Activated B cell treated with CpG ODN at 0.5 μM for 24 hours (primary cell): ENCODE results near the gene ZSCAN5B. TPM values are rescaled to one million over a fixed set of nuclear protein-coding genes. Genes with fewer than 3 reads are reported as not detected.

Source experiments
- ATAC-seq: fragments of 200-7000 bp; cut with Tn5 transposase; one replicate; pipeline ENCODE4 v1.10.0; 2021; ENCODE audit warnings: low read depth, mild to moderate bottlenecking, moderate library complexity
- CTCF ChIA-PET: fragments of 350-600 bp; sonication (Branson Sonifier 250); formaldehyde crosslinking; loops from one replicate; lab custom pipeline; 2021; ENCODE audit warnings: antibody characterized with exemption; lab: Charles Lee
- POLR2A ChIA-PET: fragments of 350-600 bp; sonication (Branson Sonifier 250); formaldehyde crosslinking; loops from one replicate; lab custom pipeline; 2021; ENCODE audit warnings: antibody characterized with exemption; lab: Charles Lee
- DNase-seq: peaks from one replicate; pipeline ENCODE4 v3.0.0; 2022
- H3K27ac Mint-ChIP-seq: one replicate; pipeline ENCODE4 v1.8.0; 2020; ENCODE audit warnings: mixed read lengths
- H3K27me3 Mint-ChIP-seq: one replicate; pipeline ENCODE4 v1.8.0; 2021; ENCODE audit warnings: mixed read lengths
- H3K36me3 Mint-ChIP-seq: one replicate; pipeline ENCODE4 v1.8.0; 2021; ENCODE audit warnings: low read depth, mixed read lengths
- H3K4me1 Mint-ChIP-seq: one replicate; pipeline ENCODE4 v1.8.0; 2021; ENCODE audit warnings: mixed read lengths
- H3K4me3 Mint-ChIP-seq: one replicate; pipeline ENCODE4 v1.8.0; 2020; ENCODE audit warnings: mild to moderate bottlenecking, mixed read lengths
- H3K9me3 Mint-ChIP-seq: one replicate; pipeline ENCODE4 v1.8.0; 2020; ENCODE audit warnings: mixed read lengths
- CTCF ChIP-seq: fragments of 200-600 bp; IDR thresholded peaks from one replicate; pipeline ENCODE4 v1.8.0; 2022; ENCODE audit warnings: antibody characterized with exemption, mild to moderate bottlenecking
- intact Hi-C: fragments of 100-400 bp; cut with micrococcal nuclease; formaldehyde crosslinking; loops from one replicate; pipeline ENCODE4 v1.15.1; 2024
- total RNA-seq: library from RNA; stranded (reverse); gene quantifications from 2 replicates; pipeline ENCODE4 v1.2.3, GENCODE V29; 2022

Gene ZSCAN5B
- total RNA-seq, 1 donor from 2014 or later = not detected

GRCh38 chr19:56201973-56202372 lies 4.4 kb upstream of the ZSCAN5B start, which contains the start of gene ZSCAN5C:
Gene ZSCAN5C, plus strand, starts transcription at chr19:56202273. Its CDS starts 3,641 bp downstream, at chr19:56205914.
- ATAC-seq (no peak), DNase-seq (no peak)
- Mint-ChIP-seq H3K27ac (no peak within 1 kb of the TSS), H3K36me3 (no peaks in the 10 kb centered on the region), H3K4me3 (no peak within 1 kb of the TSS), H3K4me1 (no peaks in the 10 kb centered on the region), H3K27me3 (peaks cover 4% of the 10 kb centered on the region), H3K9me3 (no peaks in the 10 kb centered on the region)
- POLR2A ChIA-PET = no interaction called here
- TF ChIP-seq CTCF = no peak
- intact Hi-C loops = no loop called here
- CTCF ChIA-PET = no interaction called here

GRCh38 chr19:56199687-56200086 lies 2.1 kb upstream of the ZSCAN5B start:
- DNase-seq (no peak), ATAC-seq (no peak)
- intact Hi-C loops = no loop called here
- H3K9me3 Mint-ChIP-seq = no peaks in the 10 kb centered on the region
- H3K4me1 Mint-ChIP-seq = no peaks in the 10 kb centered on the region
- no peak overlapping the region for H3K4me3 Mint-ChIP-seq
- CTCF ChIA-PET = no interaction called here
- TF ChIP-seq CTCF = no peak
- H3K27me3 Mint-ChIP-seq = peaks cover 4% of the 10 kb centered on the region
- H3K27ac Mint-ChIP-seq = no peak overlapping the region
- no peaks in the 10 kb centered on the region for H3K36me3 Mint-ChIP-seq
- POLR2A ChIA-PET = no interaction called here

DNA sequence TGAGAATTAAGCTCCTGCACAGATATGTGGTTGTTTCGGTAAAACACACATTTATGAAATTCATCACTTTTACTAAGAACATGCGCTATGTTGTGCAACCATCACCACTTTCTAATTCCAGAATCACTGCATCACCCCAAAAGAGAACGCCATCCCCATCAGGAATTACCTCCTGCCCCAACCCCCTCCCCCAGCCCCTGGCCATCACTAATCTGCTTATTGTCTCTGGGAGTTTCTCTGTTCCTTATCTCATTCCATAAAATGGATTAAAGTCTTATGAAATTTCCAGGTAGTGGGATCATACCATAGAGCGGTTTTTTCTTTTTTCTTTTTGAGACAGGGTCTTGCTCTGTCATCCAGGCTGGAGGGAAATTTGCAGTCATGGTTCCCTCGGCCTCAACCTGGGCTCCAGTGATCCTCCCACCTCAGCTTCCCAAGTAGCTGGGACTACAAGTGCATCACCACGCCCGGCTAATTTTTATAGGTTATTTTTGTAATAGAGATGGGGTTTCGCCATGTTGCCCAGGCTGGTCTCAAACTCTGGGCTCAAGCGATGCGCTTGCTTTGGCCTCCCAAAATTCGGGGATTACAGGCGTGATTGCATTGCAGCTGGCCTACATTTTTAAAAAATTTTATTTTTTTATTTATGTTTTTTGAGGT lies 3.5 kb downstream of the ZSCAN5B start:
- no peak for DNase-seq
- Mint-ChIP-seq H3K4me1 (no peaks in the 10 kb centered on the region), H3K27ac (no peak overlapping the region), H3K9me3 (no peaks in the 10 kb centered on the region), H3K27me3 (peaks cover 15% of the 10 kb centered on the region), H3K4me3 (no peak overlapping the region), H3K36me3 (no peaks in the 10 kb centered on the region)
- no peak for TF ChIP-seq CTCF
- POLR2A ChIA-PET = no interaction called here
- CTCF ChIA-PET = no interaction called here
- intact Hi-C loops = no loop called here
- ATAC-seq = no peak

DNA sequence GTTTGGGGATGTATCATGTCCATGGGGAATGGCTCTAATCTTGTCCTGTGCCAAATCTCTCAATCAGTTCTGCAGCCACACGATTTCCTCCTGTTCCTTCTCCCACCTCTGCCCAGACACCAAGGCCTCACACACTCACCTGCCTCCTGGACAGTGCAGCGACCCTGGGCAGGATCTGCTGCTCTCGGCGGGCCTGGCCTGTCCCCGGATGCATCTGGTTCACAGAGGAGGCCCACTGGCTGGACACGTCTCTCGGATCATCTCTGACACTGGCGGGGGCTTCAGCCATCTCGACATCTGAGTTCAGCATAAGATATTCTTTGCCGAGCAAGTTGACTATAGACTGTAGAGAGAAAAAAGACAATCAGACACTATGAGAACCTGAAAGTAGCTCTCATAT lies 5.9 kb downstream of the ZSCAN5B start:
- H3K9me3 Mint-ChIP-seq = no peaks in the 10 kb centered on the region

GRCh38 chr19:56191115-56191514 lies 6.5 kb downstream of the ZSCAN5B start:
- Mint-ChIP-seq H3K36me3 (no peaks in the 10 kb centered on the region), H3K27ac (no peak overlapping the region), H3K27me3 (peaks cover 15% of the 10 kb centered on the region), H3K9me3 (no peaks in the 10 kb centered on the region), H3K4me1 (no peaks in the 10 kb centered on the region), H3K4me3 (no peak overlapping the region)
- no peak for TF ChIP-seq CTCF
- ATAC-seq = no peak
- intact Hi-C loops = no loop called here
- ChIA-PET POLR2A (no interaction called here), CTCF (no interaction called here)
- DNase-seq = no peak

More for the DNA sequence above, 5.9 kb downstream of the ZSCAN5B start:
- H3K27ac Mint-ChIP-seq = no peak overlapping the region
- no peaks in the 10 kb centered on the region for H3K4me1 Mint-ChIP-seq
- TF ChIP-seq CTCF = no peak
- DNase-seq (no peak), ATAC-seq (no peak)
- ChIA-PET POLR2A (no interaction called here), CTCF (no interaction called here)
- no peaks in the 10 kb centered on the region for H3K36me3 Mint-ChIP-seq
- H3K4me3 Mint-ChIP-seq = no peak overlapping the region
- H3K27me3 Mint-ChIP-seq = peaks cover 15% of the 10 kb centered on the region
- intact Hi-C loops = no loop called here
